SU-DHL-6 (cell line): ENCODE results near the gene STARD6.

Experiments
- H2AFZ ChIP-seq: fragments of 200-600 bp; sonication (generic); 2 replicates; pipeline ENCODE4 v1.6.1; 2014; ENCODE audit warnings: low read depth, mild to moderate bottlenecking, moderate library complexity, mixed read lengths, antibody characterized with exemption, low read length; ENCODE audit not compliant: severe bottlenecking
- H3F3A ChIP-seq: fragments of 200-600 bp; shearing (Covaris generic); 2 replicates; pipeline ENCODE4 v1.6.0; 2016; ENCODE audit warnings: antibody characterized with exemption, mild to moderate bottlenecking; ENCODE audit not compliant: insufficient read depth
- H3K27ac ChIP-seq: fragments of 200-600 bp; sonication (generic); 2 replicates; pipeline ENCODE4 v1.5.1; 2016; ENCODE audit warnings: low read depth, mild to moderate bottlenecking, low read length, moderate library complexity, mixed read lengths
- H3K27me3 ChIP-seq: fragments of 200-600 bp; sonication (generic), shearing (Covaris generic); 2 replicates; pipeline ENCODE4 v1.6.0; 2014; ENCODE audit warnings: mild to moderate bottlenecking, low read length
- H3K36me3 ChIP-seq: fragments of 200-600 bp; sonication (generic); 2 replicates; pipeline ENCODE4 v1.6.1; 2014; ENCODE audit warnings: mild to moderate bottlenecking, low read length, mixed read lengths
- H3K4me2 ChIP-seq: fragments of 300-600, 200-600 bp; shearing (Covaris generic), sonication (generic); 2 replicates; pipeline ENCODE4 v1.6.0; 2014; ENCODE audit warnings: low read length, low read depth, mild to moderate bottlenecking; ENCODE audit not compliant: poor library complexity, severe bottlenecking
- H3K4me3 ChIP-seq: fragments of 200-600 bp; sonication (generic); 2 replicates; pipeline ENCODE4 v1.5.1; 2014; ENCODE audit warnings: antibody characterized with exemption, low read length, mild to moderate bottlenecking, mixed read lengths; ENCODE audit not compliant: insufficient read depth, poor library complexity, severe bottlenecking
- H3K79me2 ChIP-seq: fragments of 200-600 bp; sonication (generic); 2 replicates; pipeline ENCODE4 v1.6.1; 2014; ENCODE audit warnings: mild to moderate bottlenecking, low read length, moderate library complexity; ENCODE audit not compliant: insufficient read depth
- H3K9ac ChIP-seq: fragments of 200-600 bp; sonication (generic); 2 replicates; pipeline ENCODE4 v1.7.0; 2014; ENCODE audit warnings: mild to moderate bottlenecking, low read length
- H3K9me2 ChIP-seq: fragments of 200-600 bp; sonication (generic); replicated peaks from 2 replicates; pipeline ENCODE4 v1.6.1; 2014; ENCODE audit warnings: low read length; ENCODE audit not compliant: insufficient read depth
- H3K9me3 ChIP-seq: fragments of 200-600 bp; sonication (generic); 2 replicates; pipeline ENCODE4 v1.6.1; 2014; ENCODE audit warnings: low read length, mixed read lengths; ENCODE audit not compliant: insufficient read depth
- H4K20me1 ChIP-seq: fragments of 200-600 bp; sonication (generic); 2 replicates; pipeline ENCODE4 v1.6.1; 2014; ENCODE audit warnings: low read depth, mild to moderate bottlenecking, antibody characterized with exemption, low read length, moderate library complexity, mixed read lengths
- EZH2phosphoT487 ChIP-seq: fragments of 200-600 bp; sonication (generic), shearing (Covaris generic); conservative IDR thresholded peaks from 2 replicates; pipeline ENCODE4 v1.6.1; 2018; ENCODE audit warnings: mild to moderate bottlenecking, antibody characterized with exemption, low read length, moderate library complexity, mixed read lengths
- TF ChIP-seq, protein P1 (sequence below): fragments of 200-600 bp; sonication (generic); IDR thresholded peaks from one replicate; pipeline ENCODE4 v1.5.1; 2017; ENCODE audit warnings: antibody characterized with exemption, mild to moderate bottlenecking, low read length, moderate library complexity; ENCODE audit not compliant: insufficient read depth, poor library complexity, severe bottlenecking

STARD6 gene

GRCh38 chr18:54338230-54338629, 19.4 kb downstream of the STARD6 start:
- no peak overlapping the region for H2AFZ ChIP-seq
- 0 out of 2 replicates have a peak, but pooled peaks cover 3% of the 10 kb centered on the region for H3K9me3 ChIP-seq
- H3K27ac ChIP-seq: no peak overlapping the region
- H3K27me3 ChIP-seq: no peaks in the 10 kb centered on the region
- no peaks in the 10 kb centered on the region for H3K9me2 ChIP-seq
- H3K36me3 ChIP-seq: no peaks in the 10 kb centered on the region; the same call in 1 of the 2 replicates
- no peaks in the 10 kb centered on the region for H3K79me2 ChIP-seq
- no peaks in the 10 kb centered on the region for H3F3A ChIP-seq
- TF ChIP-seq, protein P1, sequence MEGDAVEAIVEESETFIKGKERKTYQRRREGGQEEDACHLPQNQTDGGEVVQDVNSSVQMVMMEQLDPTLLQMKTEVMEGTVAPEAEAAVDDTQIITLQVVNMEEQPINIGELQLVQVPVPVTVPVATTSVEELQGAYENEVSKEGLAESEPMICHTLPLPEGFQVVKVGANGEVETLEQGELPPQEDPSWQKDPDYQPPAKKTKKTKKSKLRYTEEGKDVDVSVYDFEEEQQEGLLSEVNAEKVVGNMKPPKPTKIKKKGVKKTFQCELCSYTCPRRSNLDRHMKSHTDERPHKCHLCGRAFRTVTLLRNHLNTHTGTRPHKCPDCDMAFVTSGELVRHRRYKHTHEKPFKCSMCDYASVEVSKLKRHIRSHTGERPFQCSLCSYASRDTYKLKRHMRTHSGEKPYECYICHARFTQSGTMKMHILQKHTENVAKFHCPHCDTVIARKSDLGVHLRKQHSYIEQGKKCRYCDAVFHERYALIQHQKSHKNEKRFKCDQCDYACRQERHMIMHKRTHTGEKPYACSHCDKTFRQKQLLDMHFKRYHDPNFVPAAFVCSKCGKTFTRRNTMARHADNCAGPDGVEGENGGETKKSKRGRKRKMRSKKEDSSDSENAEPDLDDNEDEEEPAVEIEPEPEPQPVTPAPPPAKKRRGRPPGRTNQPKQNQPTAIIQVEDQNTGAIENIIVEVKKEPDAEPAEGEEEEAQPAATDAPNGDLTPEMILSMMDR: no peak
- TF ChIP-seq EZH2phosphoT487: no peak
- no peak overlapping the region for H3K4me2 ChIP-seq
- H3K4me3 ChIP-seq: no peak overlapping the region
- no peak overlapping the region for H3K9ac ChIP-seq
- no peaks in the 10 kb centered on the region for H4K20me1 ChIP-seq

- TF ChIP-seq, protein P1: no peak
- no peak for TF ChIP-seq EZH2phosphoT487
- H3K27ac ChIP-seq: no peak overlapping the region
- H2AFZ ChIP-seq: no peak overlapping the region
Observed at GRCh38 chr18:54335638-54336173, 22.0 kb downstream of the STARD6 start.

GRCh38 chr18:54330768-54331548, 26.7 kb downstream of the STARD6 start:
- no peaks in the 10 kb centered on the region for H3K36me3 ChIP-seq
- H4K20me1 ChIP-seq: no peaks in the 10 kb centered on the region
- H3K79me2 ChIP-seq: no peaks in the 10 kb centered on the region
- no peaks in the 10 kb centered on the region for H3K27me3 ChIP-seq
- no peaks in the 10 kb centered on the region for H3K9me3 ChIP-seq
- H3K4me3 ChIP-seq: no peak overlapping the region
- TF ChIP-seq EZH2phosphoT487: no peak
- TF ChIP-seq, protein P1: peak; percentile 51
- H3K4me2 ChIP-seq: no peak overlapping the region
- no peak overlapping the region for H2AFZ ChIP-seq
- no peak overlapping the region for H3K27ac ChIP-seq
- no peaks in the 10 kb centered on the region for H3F3A ChIP-seq
- H3K9me2 ChIP-seq: no peaks in the 10 kb centered on the region
- H3K9ac ChIP-seq: no peak overlapping the region

More at GRCh38 chr18:54335638-54336173, 22.0 kb downstream of the STARD6 start:
- Histone ChIP-seq H3F3A (no peaks in the 10 kb centered on the region), H3K27me3 (no peaks in the 10 kb centered on the region), H3K36me3 (no peaks in the 10 kb centered on the region; the same call in 1 of the 2 replicates), H3K4me3 (no peak overlapping the region), H3K9ac (no peak overlapping the region), H3K9me3 (no peaks in the 10 kb centered on the region), H3K4me2 (no peak overlapping the region), H3K79me2 (no peaks in the 10 kb centered on the region), H3K9me2 (no peaks in the 10 kb centered on the region), H4K20me1 (no peaks in the 10 kb centered on the region)
